ENCODE measurements around the gene STX7.

GRCh38 chr6:132512638-132513632 is at the start of gene STX7:
- TF ChIP-seq EZH2 (IDR thresholded peaks at IDR 0.05; ENCODE audit: borderline replicate concordance, low read length), result no peak
- no peak for TF ChIP-seq CTCF (IDR thresholded peaks at IDR 0.05; ENCODE audit: low read length)

All from OCI-LY1 (cell line).